CD4-positive, alpha-beta T cell treated with Interleukin-12 subunit alpha and Interleukin-12 subunit beta, for 1 hour (primary cell): ENCODE results near the gene RASAL3.
"Not testable (repeated sequence)": the region's sequence is repeated elsewhere in the genome, so short reads cannot be mapped to it uniquely, and the experiment has no call there.

Experiments used
- DNase-seq: peaks from one replicate; pipeline ENCODE4 v3.0.0-alpha.2; 2020

RASAL3 gene

DNA sequence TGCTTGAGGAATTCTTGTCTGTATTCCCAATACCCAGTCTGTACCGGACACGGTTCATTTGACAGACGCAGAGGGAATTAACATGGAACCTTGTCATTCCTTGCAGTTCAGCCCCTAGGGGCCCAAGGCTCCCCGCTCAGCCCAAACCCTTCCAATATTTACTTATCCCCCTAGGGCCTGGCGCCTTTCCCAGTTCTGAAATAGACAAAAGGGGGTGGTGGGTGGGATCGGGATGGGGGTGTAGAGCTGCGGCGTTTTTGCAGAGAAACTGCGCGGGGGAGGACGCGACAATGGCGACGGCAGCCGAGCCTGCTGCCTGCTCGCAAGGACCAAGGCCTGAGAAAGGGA lies 46.1 kb downstream of the RASAL3 start:
- no peak for DNase-seq

DNA sequence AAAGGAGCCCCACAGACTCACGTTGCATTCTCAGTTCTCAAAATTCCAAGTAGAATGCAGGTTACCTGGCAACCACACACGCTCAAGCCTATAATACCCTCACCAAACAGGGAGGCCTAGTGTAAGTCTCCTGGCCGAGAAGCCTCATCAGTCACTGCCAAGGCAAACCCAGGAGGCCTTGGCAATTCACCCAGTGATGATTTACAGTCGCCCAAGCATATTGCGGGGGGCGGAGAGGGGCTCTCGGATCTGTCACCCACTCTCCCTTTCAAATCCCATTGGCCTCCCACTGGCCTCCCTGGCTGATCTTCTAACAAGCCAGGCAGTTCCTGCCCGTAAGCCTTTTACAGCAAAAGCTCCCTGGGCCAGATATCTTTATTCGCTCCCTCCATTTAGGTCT lies 46.6 kb downstream of the RASAL3 start:
- no peak for DNase-seq

DNA sequence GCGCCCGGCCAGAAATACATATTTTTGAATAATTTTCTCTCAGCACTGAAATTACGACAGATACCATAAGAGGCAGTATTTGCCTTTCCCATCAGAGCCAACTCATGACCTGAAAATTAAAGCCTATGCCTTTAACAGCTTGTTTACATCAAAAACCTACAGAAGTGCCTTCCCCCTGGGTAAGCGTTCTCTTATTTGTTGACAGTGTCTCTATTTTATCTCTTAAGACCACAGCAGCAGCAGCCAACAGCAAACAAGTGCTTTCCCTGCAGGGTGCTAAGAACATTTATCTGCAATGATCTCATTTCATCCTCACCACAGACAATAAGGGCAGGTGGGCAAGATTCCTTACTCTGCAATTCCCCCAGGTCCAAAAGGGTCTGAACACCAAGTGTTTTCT lies 51.5 kb downstream of the RASAL3 start:
- no peak for DNase-seq

DNA sequence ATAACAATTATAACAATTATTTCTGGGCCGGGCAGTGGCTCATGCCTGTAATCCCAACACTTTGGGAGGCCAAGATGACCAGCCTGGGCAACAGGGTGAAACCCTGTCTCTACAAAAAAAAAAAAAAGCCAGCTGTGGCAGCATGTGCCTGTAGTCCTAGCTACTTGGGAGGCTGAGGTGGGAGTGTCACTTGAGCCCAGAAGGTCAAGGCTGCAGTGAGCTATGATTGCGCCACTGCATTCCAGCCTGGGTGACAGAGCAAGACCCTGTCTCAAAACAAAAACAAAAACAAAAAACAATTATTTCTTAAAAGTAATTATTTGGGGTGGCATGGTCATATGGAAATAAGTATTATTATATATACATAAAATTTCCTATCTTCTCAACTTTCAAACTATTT lies 53.0 kb downstream of the RASAL3 start:
- DNase-seq: not testable (repeated sequence)

DNA sequence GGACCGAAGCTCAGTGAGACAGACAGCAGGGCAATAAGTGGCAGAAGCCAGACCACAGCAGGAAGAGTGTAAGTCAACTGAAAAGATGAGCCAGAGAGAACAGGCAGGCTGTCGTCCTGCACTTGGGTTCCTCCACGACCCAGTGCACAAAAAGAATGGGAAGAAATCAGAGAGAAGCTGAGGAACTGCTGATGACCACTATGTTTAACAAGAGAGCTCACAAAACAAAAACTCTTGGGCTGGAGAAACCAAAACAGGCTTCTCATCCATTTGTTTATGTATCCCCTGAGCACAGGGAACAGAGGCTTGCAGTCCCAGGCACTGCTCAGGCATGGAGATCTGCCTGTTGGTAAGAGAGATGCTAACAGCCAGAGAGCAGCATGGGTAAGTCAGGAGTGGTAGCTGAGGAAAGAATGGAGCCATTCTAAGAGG lies 59.5 kb downstream of the RASAL3 start:
- DNase-seq: no peak

DNA sequence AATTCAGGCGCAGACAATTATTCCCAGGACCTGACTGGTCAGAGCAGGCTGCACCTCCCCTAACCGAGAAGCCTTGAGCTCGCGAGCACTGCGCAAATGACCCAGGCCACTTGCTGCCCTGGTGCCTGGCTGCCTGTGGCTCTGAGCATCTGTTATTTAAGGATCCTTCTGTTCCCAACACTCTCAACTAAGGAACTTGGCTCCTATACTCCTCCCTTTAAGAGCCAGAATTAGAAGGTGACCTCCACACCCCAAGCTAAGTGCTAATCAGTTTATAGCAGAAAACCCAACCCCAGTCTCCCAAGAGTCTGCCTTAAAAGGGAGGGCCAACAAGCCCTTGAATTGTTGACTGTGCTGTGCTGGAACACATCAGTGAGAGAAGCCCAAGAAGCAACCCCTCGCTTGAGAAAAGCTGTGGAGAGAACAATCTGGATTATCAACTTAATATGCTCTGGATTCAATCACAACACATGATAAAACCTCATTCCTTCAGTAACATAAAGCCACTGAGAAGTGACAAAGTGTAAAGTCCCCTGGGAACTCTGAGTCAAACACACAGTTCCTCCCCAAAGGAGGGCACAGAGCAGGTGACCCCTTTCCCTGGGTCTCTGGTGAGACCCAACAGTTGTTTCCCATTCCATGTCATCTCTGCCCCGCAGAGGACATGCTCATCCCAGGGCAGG lies 60.1 kb downstream of the RASAL3 start:
- DNase-seq: no peak

DNA sequence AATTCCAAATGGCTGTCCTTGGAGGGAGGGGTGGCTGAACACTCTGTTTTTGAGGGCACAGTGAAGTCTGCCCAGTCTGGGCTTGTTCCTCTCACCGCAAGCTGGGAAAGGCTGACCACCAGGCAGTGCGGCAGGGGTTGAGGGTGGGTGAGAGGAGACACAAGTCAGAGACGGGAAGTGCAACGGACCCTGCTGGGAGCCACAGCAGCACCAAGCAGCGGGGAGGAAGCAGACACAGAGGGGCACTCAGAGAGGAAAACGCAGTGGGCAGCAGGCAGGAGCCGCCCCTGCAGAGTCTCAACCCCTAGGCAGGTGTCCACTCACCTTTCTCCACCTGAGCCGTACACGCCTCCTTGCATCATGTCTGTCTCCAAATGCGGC lies 61.2 kb downstream of the RASAL3 start:
- DNase-seq: no peak

DNA sequence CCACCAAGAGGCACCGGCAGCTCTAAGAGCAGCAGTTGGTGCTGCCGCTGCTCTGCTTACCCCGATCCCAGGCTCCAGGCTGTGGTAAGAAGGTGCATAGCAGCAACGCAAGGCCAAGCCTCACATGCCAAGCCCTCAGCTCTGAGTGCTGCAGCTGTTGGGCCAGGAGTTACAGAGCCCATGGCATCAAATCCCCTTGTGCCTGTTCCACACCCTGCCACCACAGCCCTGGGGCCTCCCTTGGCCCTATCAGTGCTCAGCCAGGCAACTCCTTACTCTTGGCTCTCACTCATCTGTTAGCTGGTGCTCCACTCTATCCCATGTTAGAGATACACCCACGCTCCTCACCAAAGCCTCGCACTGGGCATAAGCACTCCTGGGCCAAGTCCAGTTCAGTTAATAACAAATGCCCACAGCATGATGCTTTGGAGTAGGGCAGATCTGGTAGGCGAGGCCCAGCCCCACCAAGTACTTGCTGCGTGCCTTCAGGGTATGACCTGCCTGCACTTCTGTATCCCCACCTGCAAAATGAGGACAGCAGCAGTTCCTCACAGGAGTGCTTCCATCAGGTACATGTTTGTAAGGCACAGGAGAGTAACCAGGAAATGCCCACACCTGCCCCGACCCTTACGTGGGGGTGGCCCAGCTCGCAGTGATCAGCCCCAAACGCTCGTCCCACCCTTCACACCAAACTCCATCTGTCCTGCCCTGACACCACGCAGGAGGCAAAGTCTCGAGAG lies 61.8 kb downstream of the RASAL3 start:
- no peak for DNase-seq
